HepG2 (cell line): ENCODE measurements around the gene TIMM10. TPM values are rescaled to one million over a fixed set of nuclear protein-coding genes. Genes with fewer than 3 reads are reported as not detected.
A peak's percentile ranks its signal among the peaks of the same experiment; 100 is the strongest.

Experiments
- AGO2 ChIP-seq: fragments of 200-400 bp; formaldehyde crosslinking; optimal IDR thresholded peaks from 2 replicates; pipeline ENCODE3; 2017; ENCODE audit warnings: mild to moderate bottlenecking, low read depth, low read length, moderate library complexity
- BCL6 ChIP-seq: IDR thresholded peaks from 2 replicates; pipeline ENCODE4 v1.6.1; 2016; ENCODE audit warnings: missing genetic modification reagents, missing compliant biosample characterization
- CCAR2 ChIP-seq: fragments of 200-400 bp; formaldehyde crosslinking; optimal IDR thresholded peaks from 2 replicates; pipeline ENCODE3; 2018; ENCODE audit warnings: low read depth, mild to moderate bottlenecking, low read length, moderate library complexity
- CHD4 ChIP-seq: fragments of 200-600 bp; sonication (generic); IDR thresholded peaks from 2 replicates; pipeline ENCODE4 v1.7.0; 2017; ENCODE audit warnings: mild to moderate bottlenecking, low read length, borderline replicate concordance
- FOSL1 ChIP-seq: sonication (generic); formaldehyde crosslinking; IDR thresholded peaks from 2 replicates; pipeline ENCODE4 v1.9.0; 2021; ENCODE audit warnings: missing genetic modification reagents, borderline replicate concordance
- HNRNPK ChIP-seq: fragments of 200-400 bp; formaldehyde crosslinking; IDR thresholded peaks from 2 replicates; pipeline ENCODE4 v1.6.1; 2018; ENCODE audit warnings: low read length, low read depth, moderate library complexity, mild to moderate bottlenecking; ENCODE audit not compliant: poor library complexity, severe bottlenecking
- HOXA7 ChIP-seq: sonication (generic); formaldehyde crosslinking; IDR thresholded peaks from 2 replicates; pipeline ENCODE4 v1.8.1; 2022; ENCODE audit warnings: mild to moderate bottlenecking, missing genetic modification reagents, moderate library complexity
- MBNL3 ChIP-seq: fragments of 250-450 bp; sonication (Bioruptor Pico); conservative IDR thresholded peaks from 2 replicates; pipeline ENCODE4 v1.8.0; 2022; ENCODE audit warnings: mild to moderate bottlenecking, inconsistent platforms
- MIER3 ChIP-seq: IDR thresholded peaks from 2 replicates; pipeline ENCODE4 v1.6.1; 2016; ENCODE audit warnings: missing compliant biosample characterization, borderline replicate concordance
- SMC3 ChIP-seq: IDR thresholded peaks from 2 replicates; pipeline ENCODE4 v1.6.1; 2011; ENCODE audit warnings: low read length, improper control_type of control experiment
- SSRP1 ChIP-seq: IDR thresholded peaks from 2 replicates; pipeline ENCODE4 v1.6.1; 2016; ENCODE audit warnings: control low read depth
- TOE1 ChIP-seq: sonication (generic); formaldehyde crosslinking; IDR thresholded peaks from 2 replicates; pipeline ENCODE4 v1.4.0; 2020; ENCODE audit warnings: mild to moderate bottlenecking, missing genetic modification reagents
- ZNF124 ChIP-seq: sonication (generic); formaldehyde crosslinking; IDR thresholded peaks from 2 replicates; pipeline ENCODE4 v1.4.0; 2020; ENCODE audit warnings: missing genetic modification reagents
- ZNF326 ChIP-seq: sonication (generic); formaldehyde crosslinking; IDR thresholded peaks from 2 replicates; pipeline ENCODE4 v1.4.0; 2020; ENCODE audit warnings: missing genetic modification reagents, borderline replicate concordance
- ZNF605 ChIP-seq: sonication (generic); formaldehyde crosslinking; IDR thresholded peaks from 2 replicates; pipeline ENCODE4 v1.8.0; 2022; ENCODE audit warnings: mild to moderate bottlenecking, missing genetic modification reagents
- ZNF616 ChIP-seq: sonication (generic); formaldehyde crosslinking; IDR thresholded peaks from 2 replicates; pipeline ENCODE4 v1.5.0; 2020; ENCODE audit warnings: low read depth, mild to moderate bottlenecking, missing genetic modification reagents
- ZNF75D ChIP-seq: sonication (generic); formaldehyde crosslinking; IDR thresholded peaks from 2 replicates; pipeline ENCODE4 v1.8.1; 2023; ENCODE audit warnings: missing genetic modification reagents, mild to moderate bottlenecking, borderline replicate concordance
- polyA plus RNA-seq, 8 experiments: library from polyadenylated mRNA; depleted of rRNA in 3 of 8; stranded (reverse) in 7 of 8; unstranded in 1 of 8; fragments of >200 nt; fragmentation: Illumina TruSeq in 4 of 8; extraction: Trizol in 4 of 8; gene quantifications; 2 replicates each; pipeline versions ENCODE4 v1.2.1 to v1.2.3, GENCODE V29; 2011 to 2016; ENCODE audit warnings: low read depth in 4 of 8, missing spikeins in 1 of 8, mixed read lengths in 1 of 8; ENCODE audit not compliant: insufficient read depth in 1 of 8
- total RNA-seq, 5 experiments: library from RNA; depleted of rRNA; stranded (reverse); fragments of >200 nt; fragmentation: Illumina TruSeq; extraction: Trizol; gene quantifications; 2 replicates each; pipeline ENCODE4 v1.2.3, GENCODE V29; 2016; ENCODE audit warnings: low read depth in 1 of 5
- TF ChIP-seq, protein P1 (sequence below): sonication (generic); formaldehyde crosslinking; conservative IDR thresholded peaks from 2 replicates; pipeline ENCODE4 v1.5.0; 2020; ENCODE audit warnings: missing genetic modification reagents
- TF ChIP-seq, protein P2 (sequence below): sonication (generic); formaldehyde crosslinking; IDR thresholded peaks from 2 replicates; pipeline ENCODE4 v1.5.0; 2020; ENCODE audit warnings: mild to moderate bottlenecking, missing genetic modification reagents, borderline replicate concordance
- TF ChIP-seq, protein P3 (sequence below): IDR thresholded peaks from 2 replicates; pipeline ENCODE4 v1.6.1; 2016; ENCODE audit warnings: mild to moderate bottlenecking, missing biosample characterization, missing genetic modification reagents

TIMM10 gene
- total and polyA plus RNA-seq, 2 of the 13 experiments (the other 11 are each of a cell fraction or from before 2014, with no cell fraction given) = 67.8 to 82.2 TPM

DNA sequence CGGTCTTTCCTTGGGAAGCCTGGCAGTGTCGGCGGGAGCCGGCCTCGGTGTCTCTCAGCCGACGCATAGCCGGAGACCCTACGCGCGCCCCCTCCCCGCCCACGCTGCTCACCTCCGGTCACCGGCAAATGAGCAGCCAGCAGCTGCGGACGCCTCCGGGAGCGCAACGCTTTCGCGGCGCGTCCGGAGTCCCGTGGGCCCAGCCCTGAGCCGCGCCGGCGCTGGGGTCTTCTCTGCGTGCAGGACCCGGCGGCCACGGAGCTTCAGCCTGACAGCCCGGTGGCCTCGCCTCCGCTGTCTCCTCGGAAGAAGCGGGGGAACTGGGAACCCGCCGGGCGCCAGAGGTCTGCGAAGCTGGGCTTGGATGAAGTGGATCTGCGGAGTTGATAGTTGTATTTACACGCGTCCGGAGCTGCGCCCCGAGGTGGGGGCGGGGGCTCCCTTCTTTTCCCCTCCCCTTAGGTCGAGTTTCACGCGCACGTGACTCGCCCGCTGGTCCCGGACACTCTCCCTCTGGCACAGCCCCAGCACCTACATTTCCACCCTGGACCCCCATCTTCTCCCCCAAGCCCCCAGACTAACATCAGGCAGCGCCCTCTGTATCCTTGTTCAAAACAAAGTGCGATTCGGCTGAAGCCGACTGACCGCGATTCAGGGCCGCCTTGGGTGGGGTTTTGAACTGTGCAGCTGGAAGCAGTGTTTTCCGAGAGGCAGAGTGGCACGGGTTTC is 15.1 kb downstream of the TIMM10 start, which contains the start of gene SLC43A1 (continued):
- TF ChIP-seq, protein P1, sequence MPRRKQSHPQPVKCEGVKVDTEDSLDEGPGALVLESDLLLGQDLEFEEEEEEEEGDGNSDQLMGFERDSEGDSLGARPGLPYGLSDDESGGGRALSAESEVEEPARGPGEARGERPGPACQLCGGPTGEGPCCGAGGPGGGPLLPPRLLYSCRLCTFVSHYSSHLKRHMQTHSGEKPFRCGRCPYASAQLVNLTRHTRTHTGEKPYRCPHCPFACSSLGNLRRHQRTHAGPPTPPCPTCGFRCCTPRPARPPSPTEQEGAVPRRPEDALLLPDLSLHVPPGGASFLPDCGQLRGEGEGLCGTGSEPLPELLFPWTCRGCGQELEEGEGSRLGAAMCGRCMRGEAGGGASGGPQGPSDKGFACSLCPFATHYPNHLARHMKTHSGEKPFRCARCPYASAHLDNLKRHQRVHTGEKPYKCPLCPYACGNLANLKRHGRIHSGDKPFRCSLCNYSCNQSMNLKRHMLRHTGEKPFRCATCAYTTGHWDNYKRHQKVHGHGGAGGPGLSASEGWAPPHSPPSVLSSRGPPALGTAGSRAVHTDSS (CRISPR knock-in tag) = no peak
- no peak for TF ChIP-seq SMC3
- TF ChIP-seq, protein P2, sequence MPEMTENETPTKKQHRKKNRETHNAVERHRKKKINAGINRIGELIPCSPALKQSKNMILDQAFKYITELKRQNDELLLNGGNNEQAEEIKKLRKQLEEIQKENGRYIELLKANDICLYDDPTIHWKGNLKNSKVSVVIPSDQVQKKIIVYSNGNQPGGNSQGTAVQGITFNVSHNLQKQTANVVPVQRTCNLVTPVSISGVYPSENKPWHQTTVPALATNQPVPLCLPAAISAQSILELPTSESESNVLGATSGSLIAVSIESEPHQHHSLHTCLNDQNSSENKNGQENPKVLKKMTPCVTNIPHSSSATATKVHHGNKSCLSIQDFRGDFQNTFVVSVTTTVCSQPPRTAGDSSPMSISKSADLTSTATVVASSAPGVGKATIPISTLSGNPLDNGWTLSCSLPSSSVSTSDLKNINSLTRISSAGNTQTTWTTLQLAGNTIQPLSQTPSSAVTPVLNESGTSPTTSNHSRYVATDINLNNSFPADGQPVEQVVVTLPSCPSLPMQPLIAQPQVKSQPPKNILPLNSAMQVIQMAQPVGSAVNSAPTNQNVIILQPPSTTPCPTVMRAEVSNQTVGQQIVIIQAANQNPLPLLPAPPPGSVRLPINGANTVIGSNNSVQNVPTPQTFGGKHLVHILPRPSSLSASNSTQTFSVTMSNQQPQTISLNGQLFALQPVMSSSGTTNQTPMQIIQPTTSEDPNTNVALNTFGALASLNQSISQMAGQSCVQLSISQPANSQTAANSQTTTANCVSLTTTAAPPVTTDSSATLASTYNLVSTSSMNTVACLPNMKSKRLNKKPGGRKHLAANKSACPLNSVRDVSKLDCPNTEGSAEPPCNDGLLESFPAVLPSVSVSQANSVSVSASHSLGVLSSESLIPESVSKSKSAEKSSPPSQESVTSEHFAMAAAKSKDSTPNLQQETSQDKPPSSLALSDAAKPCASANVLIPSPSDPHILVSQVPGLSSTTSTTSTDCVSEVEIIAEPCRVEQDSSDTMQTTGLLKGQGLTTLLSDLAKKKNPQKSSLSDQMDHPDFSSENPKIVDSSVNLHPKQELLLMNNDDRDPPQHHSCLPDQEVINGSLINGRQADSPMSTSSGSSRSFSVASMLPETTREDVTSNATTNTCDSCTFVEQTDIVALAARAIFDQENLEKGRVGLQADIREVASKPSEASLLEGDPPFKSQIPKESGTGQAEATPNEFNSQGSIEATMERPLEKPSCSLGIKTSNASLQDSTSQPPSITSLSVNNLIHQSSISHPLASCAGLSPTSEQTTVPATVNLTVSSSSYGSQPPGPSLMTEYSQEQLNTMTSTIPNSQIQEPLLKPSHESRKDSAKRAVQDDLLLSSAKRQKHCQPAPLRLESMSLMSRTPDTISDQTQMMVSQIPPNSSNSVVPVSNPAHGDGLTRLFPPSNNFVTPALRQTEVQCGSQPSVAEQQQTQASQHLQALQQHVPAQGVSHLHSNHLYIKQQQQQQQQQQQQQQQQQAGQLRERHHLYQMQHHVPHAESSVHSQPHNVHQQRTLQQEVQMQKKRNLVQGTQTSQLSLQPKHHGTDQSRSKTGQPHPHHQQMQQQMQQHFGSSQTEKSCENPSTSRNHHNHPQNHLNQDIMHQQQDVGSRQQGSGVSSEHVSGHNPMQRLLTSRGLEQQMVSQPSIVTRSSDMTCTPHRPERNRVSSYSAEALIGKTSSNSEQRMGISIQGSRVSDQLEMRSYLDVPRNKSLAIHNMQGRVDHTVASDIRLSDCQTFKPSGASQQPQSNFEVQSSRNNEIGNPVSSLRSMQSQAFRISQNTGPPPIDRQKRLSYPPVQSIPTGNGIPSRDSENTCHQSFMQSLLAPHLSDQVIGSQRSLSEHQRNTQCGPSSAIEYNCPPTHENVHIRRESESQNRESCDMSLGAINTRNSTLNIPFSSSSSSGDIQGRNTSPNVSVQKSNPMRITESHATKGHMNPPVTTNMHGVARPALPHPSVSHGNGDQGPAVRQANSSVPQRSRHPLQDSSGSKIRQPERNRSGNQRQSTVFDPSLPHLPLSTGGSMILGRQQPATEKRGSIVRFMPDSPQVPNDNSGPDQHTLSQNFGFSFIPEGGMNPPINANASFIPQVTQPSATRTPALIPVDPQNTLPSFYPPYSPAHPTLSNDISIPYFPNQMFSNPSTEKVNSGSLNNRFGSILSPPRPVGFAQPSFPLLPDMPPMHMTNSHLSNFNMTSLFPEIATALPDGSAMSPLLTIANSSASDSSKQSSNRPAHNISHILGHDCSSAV (CRISPR knock-in tag) = no peak
- peak; percentile 9; the same call in 1 of the 2 replicates for TF ChIP-seq BCL6 (CRISPR knock-in tag)
- TF ChIP-seq CHD4 = no peak
- TF ChIP-seq ZNF605 (CRISPR knock-in tag) = no peak; the same call in 1 of the 2 replicates
- no peak for TF ChIP-seq ZNF124
- no peak for TF ChIP-seq ZNF75D (CRISPR knock-in tag)
- no peak; the same call in 1 of the 2 replicates for TF ChIP-seq SSRP1 (CRISPR knock-in tag)
- no peak for TF ChIP-seq FOSL1 (CRISPR knock-in tag)
- TF ChIP-seq MBNL3 (CRISPR knock-in tag) = no peak
- no peak for TF ChIP-seq HOXA7 (CRISPR knock-in tag)
- TF ChIP-seq HNRNPK = peak; percentile 36
- TF ChIP-seq MIER3 = peak; percentile 20; the same call in 1 of the 2 replicates
- peak; percentile 29 for TF ChIP-seq AGO2
- no peak for TF ChIP-seq CCAR2
- TF ChIP-seq, protein P3, sequence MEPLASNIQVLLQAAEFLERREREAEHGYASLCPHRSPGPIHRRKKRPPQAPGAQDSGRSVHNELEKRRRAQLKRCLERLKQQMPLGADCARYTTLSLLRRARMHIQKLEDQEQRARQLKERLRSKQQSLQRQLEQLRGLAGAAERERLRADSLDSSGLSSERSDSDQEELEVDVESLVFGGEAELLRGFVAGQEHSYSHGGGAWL = peak; percentile 70; the same call in 1 of the 2 replicates
- no peak for TF ChIP-seq TOE1 (CRISPR knock-in tag)
- TF ChIP-seq ZNF616 = no peak
- TF ChIP-seq ZNF326 = no peak
